Activated CD4-positive, alpha-beta T cell treated with anti-CD3 and anti-CD28 coated beads, Interleukin-2, amount 50 U/mL, for 16 hours (primary cell): ENCODE results near the gene RAPGEF4.
A peak's percentile ranks its signal among the peaks of the same experiment; 100 is the strongest.

Source experiments
- DNase-seq: peaks from one replicate; pipeline ENCODE4 v3.0.0-alpha.2; 2020

The RAPGEF4 gene

GRCh38 chr2:172977270-172978062 lies 241.8 kb downstream of the RAPGEF4 start:
- DNase-seq, result no peak

GRCh38 chr2:172978063-172978383 lies 242.4 kb downstream of the RAPGEF4 start:
- DNase-seq, result no peak

- peak; percentile 12 for DNase-seq
These were observed 249.7 kb downstream of the RAPGEF4 start for GRCh38 chr2:172985139-172985892.

- peak; percentile 22 for DNase-seq
These were observed 250.4 kb downstream of the RAPGEF4 start for GRCh38 chr2:172986040-172986439.

- no peak for DNase-seq
These were observed 253.1 kb downstream of the RAPGEF4 start for GRCh38 chr2:172988728-172989127.

- DNase-seq, result no peak
These were observed 255.4 kb downstream of the RAPGEF4 start for GRCh38 chr2:172991031-172991430.

GRCh38 chr2:172993139-172993538 lies 257.5 kb downstream of the RAPGEF4 start:
- no peak for DNase-seq

- DNase-seq, result no peak
These were observed 258.5 kb downstream of the RAPGEF4 start for GRCh38 chr2:172993931-172994717.

GRCh38 chr2:172994864-172995263 lies 259.2 kb downstream of the RAPGEF4 start:
- DNase-seq, result no peak

- DNase-seq, result no peak
These were observed 259.9 kb downstream of the RAPGEF4 start for GRCh38 chr2:172995323-172996244.

- DNase-seq, result no peak
These were observed 260.8 kb downstream of the RAPGEF4 start for GRCh38 chr2:172996387-172996961.

GRCh38 chr2:172997031-172997430 lies 261.4 kb downstream of the RAPGEF4 start:
- no peak for DNase-seq

GRCh38 chr2:172998547-172999272 lies 263.1 kb downstream of the RAPGEF4 start:
- DNase-seq, result no peak

- no peak for DNase-seq
These were observed 264.2 kb downstream of the RAPGEF4 start for GRCh38 chr2:172999641-173000386.

GRCh38 chr2:173001664-173002604 lies 266.3 kb downstream of the RAPGEF4 start:
- DNase-seq, result no peak

- DNase-seq, result no peak
These were observed 267.3 kb downstream of the RAPGEF4 start for GRCh38 chr2:173002751-173003541.

- peak; percentile 8 for DNase-seq
These were observed 273.1 kb downstream of the RAPGEF4 start for GRCh38 chr2:173008786-173009185.

GRCh38 chr2:173010233-173010632 lies 274.6 kb downstream of the RAPGEF4 start:
- DNase-seq, result no peak

- DNase-seq, result no peak
These were observed 280.8 kb downstream of the RAPGEF4 start for GRCh38 chr2:173016451-173016850.
